COLO668 (cell line): ENCODE data around the gene TGFBR2.

Source experiments
- DNase-seq: peaks from one replicate; lab custom pipeline; 2025; ENCODE audit not compliant: unreplicated experiment; lab: John Stamatoyannopoulos, UW

TGFBR2 gene

GRCh38 chr3:30708472-30708871 lies 102.1 kb downstream of the TGFBR2 start:
- no peak for DNase-seq

- DNase-seq, result no peak
Observed at GRCh38 chr3:30710017-30710416, 103.6 kb downstream of the TGFBR2 start.

GRCh38 chr3:30711151-30711550 lies 104.8 kb downstream of the TGFBR2 start:
- DNase-seq, result no peak

- no peak for DNase-seq
Observed at GRCh38 chr3:30711867-30712266, 105.5 kb downstream of the TGFBR2 start.

- DNase-seq, result no peak
Observed at GRCh38 chr3:30712991-30713390, 106.6 kb downstream of the TGFBR2 start.

- no peak for DNase-seq
Observed at GRCh38 chr3:30713885-30714503, 107.6 kb downstream of the TGFBR2 start.

GRCh38 chr3:30719536-30719935 lies 113.1 kb downstream of the TGFBR2 start:
- no peak for DNase-seq

- no peak for DNase-seq
Observed at GRCh38 chr3:30720586-30721313, 114.3 kb downstream of the TGFBR2 start.

- no peak for DNase-seq
Observed at GRCh38 chr3:30721314-30721634, 114.9 kb downstream of the TGFBR2 start.

GRCh38 chr3:30723211-30723610 lies 116.8 kb downstream of the TGFBR2 start:
- DNase-seq, result no peak

- no peak for DNase-seq
Observed at GRCh38 chr3:30724863-30725262, 118.5 kb downstream of the TGFBR2 start.

- no peak for DNase-seq
Observed at GRCh38 chr3:30728143-30728542, 121.7 kb downstream of the TGFBR2 start.

- no peak for DNase-seq
Observed at GRCh38 chr3:30729512-30729911, 123.1 kb downstream of the TGFBR2 start.

GRCh38 chr3:30729936-30730335 lies 123.5 kb downstream of the TGFBR2 start:
- no peak for DNase-seq

GRCh38 chr3:30730967-30731366 lies 124.6 kb downstream of the TGFBR2 start:
- DNase-seq, result no peak

GRCh38 chr3:30733209-30733608 lies 126.8 kb downstream of the TGFBR2 start:
- DNase-seq, result no peak

- no peak for DNase-seq
Observed at GRCh38 chr3:30733696-30734095, 127.3 kb downstream of the TGFBR2 start.

GRCh38 chr3:30737743-30738499 lies 131.5 kb downstream of the TGFBR2 start:
- no peak for DNase-seq

- DNase-seq, result no peak
Observed at GRCh38 chr3:30738605-30739004, 132.2 kb downstream of the TGFBR2 start.

- DNase-seq, result no peak
Observed at GRCh38 chr3:30741889-30742288, 135.5 kb downstream of the TGFBR2 start.

- DNase-seq, result no peak
Observed at GRCh38 chr3:30742796-30743619, 136.6 kb downstream of the TGFBR2 start.
